NCI-H345 (cell line): ENCODE measurements around the gene STRADB.
"Not testable (repeated sequence)": the region's sequence is repeated elsewhere in the genome, so short reads cannot be mapped to it uniquely, and the experiment has no call there.

Experiments
- DNase-seq: peaks from one replicate; lab custom pipeline; 2025; lab: John Stamatoyannopoulos, UW

The STRADB gene

GRCh38 chr2:201451292-201452057 is at the start of gene STRADB, which contains the start of gene TRAK2:
TSS of gene STRADB (plus strand) at chr2:201451740. CDS start at chr2:201454841, 3,101 bp downstream.
TSS of gene TRAK2 (minus strand) at chr2:201451458. CDS start at chr2:201420507, 30,951 bp downstream.
- peak; percentile 95 for DNase-seq

DNA sequence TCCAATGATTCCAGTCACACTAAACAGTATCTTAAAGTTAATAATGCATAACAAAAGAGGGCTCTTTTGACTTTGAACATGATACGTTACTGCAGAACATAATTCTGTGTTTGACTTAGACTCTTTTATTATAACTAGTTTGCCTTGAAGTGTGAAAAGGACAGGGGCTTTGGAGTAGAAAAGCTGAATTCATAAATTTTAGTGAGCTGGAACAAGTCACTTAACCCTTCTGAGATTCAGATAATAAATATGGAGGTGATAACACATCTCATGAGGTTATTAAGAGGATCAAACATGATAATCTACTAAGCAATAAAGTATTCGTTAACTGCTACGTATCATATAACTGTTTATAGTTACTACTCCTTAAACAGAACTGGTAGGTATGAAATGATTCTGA is 49.7 kb upstream of the STRADB start:
- DNase-seq: no peak

GRCh38 chr2:201402651-201403562 is 48.6 kb upstream of the STRADB start:
- no peak for DNase-seq

DNA sequence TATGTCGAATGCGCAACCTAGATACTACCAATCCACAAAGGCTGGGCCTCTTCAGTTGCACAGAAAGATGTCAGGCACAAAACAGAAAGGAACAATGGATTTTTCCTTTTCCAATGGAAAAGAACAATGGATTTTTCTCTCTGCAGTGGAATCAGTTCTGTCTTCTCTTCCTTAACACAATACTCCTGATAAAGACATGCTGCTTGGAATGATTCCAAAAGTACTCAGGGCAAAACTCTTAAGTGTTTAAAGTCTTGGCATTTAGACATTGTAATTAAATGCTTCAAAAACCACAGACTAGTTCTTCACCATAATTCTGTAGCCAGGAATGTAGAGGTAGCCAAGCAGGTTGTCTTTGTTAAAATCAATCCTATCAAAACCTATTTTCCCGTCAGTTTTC is 47.7 kb upstream of the STRADB start:
- DNase-seq: peak; percentile 24

DNA sequence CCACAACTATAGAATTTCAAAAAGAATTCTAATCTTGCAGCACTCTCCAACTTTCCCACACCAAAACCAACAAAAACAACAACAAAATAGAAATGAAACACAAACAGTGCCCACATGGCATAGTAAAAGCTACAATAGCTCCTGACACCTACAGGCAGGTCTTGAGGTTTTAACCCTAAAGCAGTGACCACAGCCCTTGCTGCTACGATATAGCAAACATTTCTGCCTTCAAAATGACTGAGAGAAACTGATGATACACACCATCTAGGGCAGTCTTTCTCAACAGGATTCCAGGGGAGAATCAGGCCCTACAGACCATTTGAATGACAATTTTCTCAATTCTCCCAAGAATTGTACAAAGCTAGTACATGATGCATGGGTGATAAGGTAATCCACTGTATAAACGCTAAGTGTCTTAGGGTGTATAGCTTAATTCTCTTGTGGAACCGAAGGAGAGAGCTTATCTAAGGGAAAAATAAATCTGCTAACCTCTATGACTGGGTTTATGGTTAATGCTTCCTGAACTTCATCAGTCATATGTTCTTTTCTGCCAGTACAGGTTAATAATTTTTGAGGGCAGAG is 46.8 kb upstream of the STRADB start:
- DNase-seq: no peak

GRCh38 chr2:201406077-201406662 is 45.4 kb upstream of the STRADB start:
- no peak for DNase-seq

DNA sequence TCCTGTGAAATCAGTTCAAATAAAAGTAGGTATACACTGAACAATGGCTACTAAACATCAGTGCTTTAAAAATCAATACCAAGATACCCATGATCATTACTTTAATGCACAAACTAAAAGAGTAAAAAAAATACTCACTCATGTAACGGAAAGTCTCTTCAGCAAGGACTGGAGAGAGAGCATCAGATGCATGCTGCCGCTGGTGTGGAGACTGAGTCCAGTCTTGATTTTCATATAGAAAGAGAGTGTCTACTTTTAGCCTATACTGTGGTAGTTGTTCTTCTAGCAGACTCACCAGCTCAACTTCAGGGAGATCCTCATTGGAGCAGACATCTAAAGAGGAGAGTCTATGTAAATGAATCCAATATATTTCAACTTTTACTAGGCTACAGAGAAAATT is 44.3 kb upstream of the STRADB start:
- DNase-seq: no peak

- DNase-seq: no peak
These were observed 42.6 kb upstream of the STRADB start for GRCh38 chr2:201408931-201409330.

DNA sequence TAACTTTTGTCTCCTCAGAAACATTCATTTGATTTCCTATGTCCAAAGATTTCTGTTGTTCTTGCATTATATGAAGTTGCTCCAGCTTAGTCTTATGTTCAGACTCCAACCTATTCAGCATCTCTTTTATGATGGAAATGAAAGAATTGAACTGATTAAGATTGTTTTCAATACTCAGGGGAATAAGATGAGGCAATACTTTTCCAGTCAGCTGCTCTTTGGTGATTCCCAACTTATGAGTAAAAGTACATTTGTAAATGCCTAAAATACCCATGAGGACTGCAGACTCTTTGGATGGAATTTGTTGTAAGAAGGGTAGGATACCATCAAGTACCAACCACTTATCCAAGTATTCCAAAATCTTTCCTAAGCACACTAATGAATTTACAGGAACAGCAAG is 40.1 kb upstream of the STRADB start:
- DNase-seq: no peak

DNA sequence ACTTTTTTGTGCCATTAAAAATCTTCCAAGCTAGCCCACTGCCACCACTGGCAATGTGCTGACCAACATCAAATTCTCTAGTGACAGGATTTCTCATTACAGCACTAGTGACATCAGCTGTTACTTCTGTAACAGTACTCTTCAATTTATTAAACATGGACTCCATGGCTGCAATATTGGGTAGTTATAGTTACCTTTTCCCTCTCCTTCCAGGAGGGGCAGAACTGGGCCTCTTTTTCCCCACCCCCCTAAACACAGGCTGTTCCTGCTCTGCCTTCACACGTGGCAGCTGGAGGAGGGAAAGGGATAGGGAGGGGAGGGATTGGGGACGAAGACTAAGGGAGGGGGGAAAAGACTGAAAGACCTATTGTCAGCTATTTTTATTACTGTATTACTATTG is 38.4 kb upstream of the STRADB start:
- no peak for DNase-seq

GRCh38 chr2:201413552-201413951 is 38.0 kb upstream of the STRADB start:
- DNase-seq: no peak

DNA sequence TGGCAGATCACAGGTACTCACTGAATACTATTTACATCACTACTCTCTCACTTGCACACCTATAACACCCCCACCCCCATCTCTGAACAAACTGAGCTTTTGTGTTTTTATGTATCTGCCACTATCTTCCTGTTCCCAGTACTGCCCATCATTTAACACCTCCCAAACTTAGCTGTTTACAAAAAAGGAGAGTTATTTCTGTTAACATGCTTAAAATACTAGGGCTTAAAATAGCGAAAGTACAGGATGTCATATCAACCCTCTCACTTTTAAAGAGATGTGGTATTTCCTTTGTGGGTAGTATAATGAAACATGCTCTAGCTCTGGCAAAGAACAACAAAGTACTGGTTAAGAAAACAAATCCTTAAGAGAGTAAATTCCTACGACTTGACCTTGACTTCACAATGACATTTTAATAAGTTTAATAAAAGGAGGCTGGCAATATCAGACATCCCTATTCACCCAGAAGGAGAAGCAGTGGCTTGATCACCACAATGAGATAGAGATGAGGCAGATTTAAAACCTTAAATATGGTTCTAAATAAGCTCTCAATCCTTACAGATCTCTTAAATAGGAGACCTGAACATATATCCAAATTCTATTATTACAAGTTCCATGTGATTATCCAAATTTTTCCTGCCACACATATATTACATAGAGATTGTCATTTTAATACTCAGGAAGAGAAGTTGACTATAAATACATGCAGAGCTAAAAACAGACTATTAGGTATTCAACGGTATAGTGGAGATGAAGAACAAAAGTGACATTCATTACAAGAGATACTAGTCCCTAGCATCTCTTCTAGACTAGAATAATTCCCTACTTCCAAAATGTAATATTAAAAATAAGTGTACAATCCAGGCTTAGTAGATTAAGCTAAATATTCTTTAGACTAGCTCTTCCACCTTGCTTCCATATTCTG is 37.2 kb upstream of the STRADB start:
- DNase-seq: no peak

DNA sequence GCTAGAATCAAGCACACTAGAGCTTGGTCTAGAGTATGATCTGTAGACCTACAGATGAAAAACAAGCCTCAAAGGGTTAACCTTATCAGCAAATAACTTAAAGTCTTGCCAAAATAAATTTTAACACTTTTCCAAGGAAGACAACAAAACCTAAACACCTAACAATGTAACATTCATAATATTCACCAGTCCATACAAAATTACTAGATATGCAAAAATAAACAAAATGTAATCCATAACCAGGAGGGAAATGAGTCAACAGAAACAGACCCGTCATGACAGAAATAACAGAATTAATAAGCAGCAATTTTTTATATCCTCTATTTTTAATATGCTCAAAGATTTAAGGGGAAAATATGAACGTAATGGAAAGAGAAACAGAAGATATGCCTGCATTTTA is 36.4 kb upstream of the STRADB start:
- DNase-seq: no peak

DNA sequence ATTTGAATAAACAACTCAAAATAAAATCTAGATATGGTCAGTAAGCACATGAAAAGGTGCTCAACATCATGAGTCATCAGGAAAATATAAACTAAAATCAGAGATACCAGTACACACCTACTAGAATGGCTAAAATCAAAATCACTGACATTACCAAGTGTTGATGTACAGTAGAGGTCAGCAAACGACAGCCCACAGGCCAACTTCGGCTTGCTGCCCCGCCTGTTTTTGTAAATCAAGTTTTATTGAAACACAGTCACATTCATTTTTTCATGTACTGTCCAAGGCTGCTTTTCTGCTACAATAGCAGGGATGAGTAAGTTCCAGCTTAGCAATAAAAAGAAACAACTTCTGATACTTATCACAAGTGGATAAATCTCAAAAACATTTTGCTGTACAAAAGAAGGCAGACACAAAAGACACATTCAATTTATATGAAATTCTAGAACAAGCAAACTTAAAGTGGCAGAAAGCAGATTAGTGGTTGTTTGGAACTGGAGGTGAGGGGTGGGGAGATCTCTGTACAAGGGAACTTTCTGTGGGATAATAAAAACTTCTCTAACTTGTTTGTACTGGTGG is 32.4 kb upstream of the STRADB start:
- no peak for DNase-seq

DNA sequence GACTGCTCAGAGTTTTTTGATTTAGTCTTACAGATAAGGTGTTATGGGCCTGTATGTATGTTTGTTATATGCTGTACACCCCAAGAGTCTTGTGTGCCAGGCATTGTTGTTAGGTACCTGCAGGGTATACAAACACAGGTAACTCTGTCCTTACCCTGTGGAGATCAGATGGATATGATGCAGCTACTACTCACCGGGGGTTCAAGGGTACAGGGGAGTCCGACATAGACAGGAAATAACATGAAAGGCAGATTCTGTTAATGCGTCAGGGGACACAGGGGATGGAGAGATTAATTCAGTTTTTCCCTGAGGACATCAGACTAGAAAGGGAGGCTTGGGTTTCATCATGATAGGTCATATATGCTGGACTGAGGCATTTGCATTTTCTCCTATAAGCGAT is 31.6 kb upstream of the STRADB start:
- DNase-seq: no peak

GRCh38 chr2:201420442-201421113 is 31.0 kb upstream of the STRADB start:
- DNase-seq: no peak

- no peak for DNase-seq
These were observed 25.6 kb upstream of the STRADB start for GRCh38 chr2:201425952-201426351.

- not testable (repeated sequence) for DNase-seq
These were observed 23.2 kb upstream of the STRADB start for GRCh38 chr2:201428366-201428765.

DNA sequence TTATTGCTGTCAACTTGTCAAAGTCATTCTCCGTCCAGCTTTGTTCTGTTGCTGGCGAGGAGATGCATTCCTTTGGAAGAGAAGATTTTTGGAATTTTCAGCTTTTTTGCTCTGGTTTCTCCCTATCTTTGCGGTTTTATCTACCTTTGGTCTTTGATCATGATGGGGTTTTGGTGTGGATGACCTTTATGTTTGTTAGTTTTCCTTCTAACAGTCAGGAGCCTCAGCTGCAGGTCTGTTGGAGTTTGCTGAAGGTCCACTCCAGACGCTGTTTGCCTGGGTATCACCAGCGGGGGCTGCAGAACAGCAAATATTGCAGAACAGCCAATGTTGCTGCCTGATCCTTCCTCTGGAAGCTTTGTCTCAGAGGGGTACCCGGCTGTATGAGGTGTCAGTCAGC is 21.7 kb upstream of the STRADB start:
- DNase-seq: not testable (repeated sequence)

DNA sequence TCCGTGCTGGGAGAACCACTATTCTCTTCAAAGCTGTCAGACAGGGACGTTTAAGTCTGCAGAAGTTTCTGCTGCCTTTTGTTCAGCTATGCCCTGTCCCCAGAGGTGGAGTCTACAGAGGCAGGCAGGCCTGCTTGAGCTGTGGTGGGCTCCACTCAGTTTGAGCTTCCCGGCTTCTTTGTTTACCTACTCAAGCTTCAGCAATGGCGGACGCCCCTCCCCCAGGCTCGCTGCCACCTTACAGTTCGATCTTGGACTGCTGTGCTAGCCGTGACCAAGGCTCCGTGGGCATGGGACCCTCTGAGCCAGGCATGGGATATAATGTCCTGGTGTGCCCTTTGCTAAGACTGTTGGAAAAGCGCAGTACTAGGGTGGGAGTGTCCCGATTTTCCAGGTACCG is 21.2 kb upstream of the STRADB start:
- DNase-seq: not testable (repeated sequence)
